Measurements from ENCODE around the gene PRRT1. TPM values are rescaled to one million over a fixed set of nuclear protein-coding genes. Genes with fewer than 3 reads are reported as not detected.

Gene PRRT1
- polyA plus RNA-seq, 1 donor (not counting 4 experiments of a cell fraction or from before 2014, with no cell fraction given) = 0.09 TPM

- H3K4me1 ChIP-seq (ENCODE audit: control insufficient read depth, extremely low read depth, insufficient read depth, low read length) = peaks cover 6% of the 10 kb centered on the region
- H3K4me3 ChIP-seq (ENCODE audit: control insufficient read depth in 2 of 3, extremely low read depth in 1 of 3, insufficient read depth in 2 of 3, low read depth in 1 of 3, low read length in 3 of 3) = no peak within 1 kb of the TSS
- TF ChIP-seq EZH2 (IDR thresholded peaks at IDR 0.05; ENCODE audit: low read length) (no peak), CTCF (optimal IDR thresholded peaks at IDR 0.05 in 1 of 3, IDR thresholded peaks at IDR 0.05 in 1 of 3, conservative IDR thresholded peaks at IDR 0.05 in 1 of 3; ENCODE audit: extremely low read depth in 1 of 3, insufficient read depth in 2 of 3, low read length in 3 of 3) (no peak)
- DNase-seq (ENCODE audit: low read depth, low spot score) (no peak), FAIRE-seq (no peak)
- H3K9ac ChIP-seq (ENCODE audit: control insufficient read depth, extremely low read depth, insufficient read depth, low read length) = no peak within 1 kb of the TSS
- H3K27me3 ChIP-seq (ENCODE audit: control insufficient read depth, extremely low read depth, insufficient read depth, low read length) = no peaks in the 10 kb centered on the region
- no peak within 1 kb of the TSS for H2AFZ ChIP-seq (ENCODE audit: control insufficient read depth, low read length)
- dilution Hi-C loops (cut with MboI; ENCODE audit: extremely low pct_ligation_motif_present, low sequenced_read_pairs) = no loop called here
- H3K36me3 ChIP-seq (ENCODE audit: control insufficient read depth in 2 of 2, extremely low read depth in 1 of 2, insufficient read depth in 2 of 2, low read length in 2 of 2) = peaks cover 18 to 20% of the 10 kb centered on the region in 2 experiments
- no peaks in the 10 kb centered on the region for H3K9me1 ChIP-seq (ENCODE audit: control insufficient read depth, extremely low read depth, insufficient read depth, low read length)
- no peaks in the 10 kb centered on the region for H4K20me1 ChIP-seq (ENCODE audit: control insufficient read depth, extremely low read depth, insufficient read depth, low read length)
- H3K27ac ChIP-seq (ENCODE audit: control insufficient read depth, insufficient read depth, low read length) = no peak within 1 kb of the TSS
- no peak within 1 kb of the TSS for H3K4me2 ChIP-seq (ENCODE audit: control insufficient read depth, extremely low read depth, insufficient read depth, low read depth, low read length)
- H3K79me2 ChIP-seq (ENCODE audit: control insufficient read depth, insufficient read depth, low read length) = peaks cover 8% of the 10 kb centered on the region
- H3K9me3 ChIP-seq (ENCODE audit: control insufficient read depth, low read depth, low read length) = no peaks in the 10 kb centered on the region
These were observed 32.4 kb upstream of the PRRT1 start, which contains the start of gene AGER for GRCh38 chr6:32184084-32184640. TSS of gene AGER (minus strand) at chr6:32184253. CDS start at chr6:32184222, 31 bp downstream.

- no peaks in the 10 kb centered on the region for H3K9me3 ChIP-seq (ENCODE audit: control insufficient read depth, low read depth, low read length)
These were observed 31.8 kb upstream of the PRRT1 start for GRCh38 chr6:32183483-32184083.

More at GRCh38 chr6:32183483-32184083, 31.8 kb upstream of the PRRT1 start:
- Histone ChIP-seq H3K9ac (ENCODE audit: control insufficient read depth, extremely low read depth, insufficient read depth, low read length) (no peak overlapping the region), H3K36me3 (ENCODE audit: control insufficient read depth in 2 of 2, extremely low read depth in 1 of 2, insufficient read depth in 2 of 2, low read length in 2 of 2) (peaks cover 18 to 20% of the 10 kb centered on the region in 2 experiments), H4K20me1 (ENCODE audit: control insufficient read depth, extremely low read depth, insufficient read depth, low read length) (no peaks in the 10 kb centered on the region), H3K4me3 (ENCODE audit: control insufficient read depth in 2 of 3, extremely low read depth in 1 of 3, insufficient read depth in 2 of 3, low read depth in 1 of 3, low read length in 3 of 3) (no peak overlapping the region), H3K27ac (ENCODE audit: control insufficient read depth, insufficient read depth, low read length) (no peak overlapping the region), H3K79me2 (ENCODE audit: control insufficient read depth, insufficient read depth, low read length) (peaks cover 8% of the 10 kb centered on the region), H3K9me1 (ENCODE audit: control insufficient read depth, extremely low read depth, insufficient read depth, low read length) (no peaks in the 10 kb centered on the region), H3K27me3 (ENCODE audit: control insufficient read depth, extremely low read depth, insufficient read depth, low read length) (no peaks in the 10 kb centered on the region), H2AFZ (ENCODE audit: control insufficient read depth, low read length) (no peak overlapping the region), H3K4me1 (ENCODE audit: control insufficient read depth, extremely low read depth, insufficient read depth, low read length) (peaks cover 9% of the 10 kb centered on the region), H3K4me2 (ENCODE audit: control insufficient read depth, extremely low read depth, insufficient read depth, low read depth, low read length) (no peak overlapping the region)
- DNase-seq (ENCODE audit: low read depth, low spot score) = no peak
- FAIRE-seq = no peak
- TF ChIP-seq EZH2 (IDR thresholded peaks at IDR 0.05; ENCODE audit: low read length) = no peak
- TF ChIP-seq CTCF (optimal IDR thresholded peaks at IDR 0.05 in 1 of 3, IDR thresholded peaks at IDR 0.05 in 1 of 3, conservative IDR thresholded peaks at IDR 0.05 in 1 of 3; ENCODE audit: extremely low read depth in 1 of 3, insufficient read depth in 2 of 3, low read length in 3 of 3) = no peak
- dilution Hi-C loops (cut with MboI; ENCODE audit: extremely low pct_ligation_motif_present, low sequenced_read_pairs) = no loop called here
